ENCODE data around the gene POU3F3. TPM values are rescaled to one million over a fixed set of nuclear protein-coding genes. Genes with fewer than 3 reads are reported as not detected.

The POU3F3 gene
- total RNA-seq, 1 donor: not detected

DNA sequence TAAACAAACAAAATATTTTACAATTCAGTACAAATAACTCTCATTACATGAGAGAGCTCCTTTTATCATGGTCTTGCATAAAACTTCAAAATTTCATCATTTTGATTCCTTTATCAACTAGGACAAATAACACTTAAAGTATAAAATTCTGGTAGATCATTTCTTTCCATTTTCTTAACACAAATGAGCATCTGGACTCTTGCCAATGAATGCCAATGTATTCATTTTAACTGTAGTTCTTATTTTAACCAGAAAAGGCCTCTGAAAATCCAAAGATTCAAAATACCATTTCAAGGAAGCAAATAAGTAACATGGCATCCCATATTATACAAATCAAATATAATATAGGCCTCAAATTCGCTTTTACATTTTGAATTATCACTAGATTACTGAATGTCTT, 13.8 kb upstream of the POU3F3 start:
- no peak overlapping the region for H3K4me3 ChIP-seq (ENCODE audit: low read depth, low read length)
- DNase-seq (ENCODE audit: low read depth): no peak
- TF ChIP-seq, protein P1, sequence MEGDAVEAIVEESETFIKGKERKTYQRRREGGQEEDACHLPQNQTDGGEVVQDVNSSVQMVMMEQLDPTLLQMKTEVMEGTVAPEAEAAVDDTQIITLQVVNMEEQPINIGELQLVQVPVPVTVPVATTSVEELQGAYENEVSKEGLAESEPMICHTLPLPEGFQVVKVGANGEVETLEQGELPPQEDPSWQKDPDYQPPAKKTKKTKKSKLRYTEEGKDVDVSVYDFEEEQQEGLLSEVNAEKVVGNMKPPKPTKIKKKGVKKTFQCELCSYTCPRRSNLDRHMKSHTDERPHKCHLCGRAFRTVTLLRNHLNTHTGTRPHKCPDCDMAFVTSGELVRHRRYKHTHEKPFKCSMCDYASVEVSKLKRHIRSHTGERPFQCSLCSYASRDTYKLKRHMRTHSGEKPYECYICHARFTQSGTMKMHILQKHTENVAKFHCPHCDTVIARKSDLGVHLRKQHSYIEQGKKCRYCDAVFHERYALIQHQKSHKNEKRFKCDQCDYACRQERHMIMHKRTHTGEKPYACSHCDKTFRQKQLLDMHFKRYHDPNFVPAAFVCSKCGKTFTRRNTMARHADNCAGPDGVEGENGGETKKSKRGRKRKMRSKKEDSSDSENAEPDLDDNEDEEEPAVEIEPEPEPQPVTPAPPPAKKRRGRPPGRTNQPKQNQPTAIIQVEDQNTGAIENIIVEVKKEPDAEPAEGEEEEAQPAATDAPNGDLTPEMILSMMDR (IDR thresholded peaks at IDR 0.05; ENCODE audit: insufficient read depth, low read depth, low read length): no peak

DNA sequence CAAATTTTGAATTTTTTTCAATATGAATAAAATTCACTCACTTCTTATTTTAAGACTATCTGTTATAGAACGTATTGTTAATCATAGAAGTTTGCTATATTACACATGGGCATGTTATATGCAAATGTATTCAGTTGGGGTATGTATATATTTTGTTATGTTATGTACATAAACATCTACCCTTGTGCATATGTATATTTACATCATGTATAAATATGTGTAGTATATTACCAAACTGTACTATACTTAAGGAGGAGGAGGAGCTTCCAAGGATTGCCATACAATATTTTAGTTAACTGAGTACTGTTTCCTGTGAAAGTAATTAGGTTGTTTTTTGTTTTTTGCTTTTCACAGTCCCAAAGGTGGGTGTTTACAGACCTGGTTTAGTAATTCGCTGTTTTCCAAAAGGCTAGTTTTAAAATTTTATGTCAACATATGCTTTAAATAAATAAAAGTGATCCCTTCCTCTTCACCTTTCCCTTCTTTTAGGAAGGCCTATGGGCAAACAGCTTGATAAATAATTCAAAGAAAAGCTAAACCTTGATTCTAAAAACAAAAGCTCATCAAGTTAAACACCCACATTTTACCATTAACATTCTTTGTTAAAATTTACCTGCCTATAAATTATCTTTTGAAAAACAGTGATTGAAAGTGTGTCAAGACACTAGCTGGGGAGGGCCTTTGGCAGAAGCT, 12.9 kb upstream of the POU3F3 start:
- H3K4me3 ChIP-seq (ENCODE audit: low read depth, low read length): no peak overlapping the region
- no peak for DNase-seq (ENCODE audit: low read depth)
- TF ChIP-seq, protein P1 (IDR thresholded peaks at IDR 0.05; ENCODE audit: insufficient read depth, low read depth, low read length): no peak

DNA sequence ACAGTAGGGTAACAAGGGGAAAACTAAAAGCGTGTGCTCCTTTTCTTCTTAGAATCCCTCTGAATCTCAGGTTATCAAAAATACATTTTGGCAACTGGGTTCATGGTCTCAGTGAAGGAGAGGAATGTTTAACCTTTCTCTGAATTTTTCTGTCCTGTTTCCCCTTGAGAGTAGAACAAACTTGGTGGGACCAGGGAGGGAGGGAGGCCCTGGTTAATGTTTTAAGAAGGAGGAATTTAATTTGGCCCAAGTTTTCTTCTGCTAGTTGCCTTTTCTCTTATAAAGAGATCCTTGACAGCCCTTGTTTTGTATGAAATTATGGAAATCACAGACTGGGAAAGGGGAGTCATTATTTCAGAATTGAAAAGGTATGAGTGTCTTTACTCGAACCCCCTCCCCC, 12.2 kb upstream of the POU3F3 start:
- DNase-seq (ENCODE audit: low read depth): no peak
- TF ChIP-seq, protein P1 (IDR thresholded peaks at IDR 0.05; ENCODE audit: insufficient read depth, low read depth, low read length): no peak
- no peak overlapping the region for H3K4me3 ChIP-seq (ENCODE audit: low read depth, low read length)

DNA sequence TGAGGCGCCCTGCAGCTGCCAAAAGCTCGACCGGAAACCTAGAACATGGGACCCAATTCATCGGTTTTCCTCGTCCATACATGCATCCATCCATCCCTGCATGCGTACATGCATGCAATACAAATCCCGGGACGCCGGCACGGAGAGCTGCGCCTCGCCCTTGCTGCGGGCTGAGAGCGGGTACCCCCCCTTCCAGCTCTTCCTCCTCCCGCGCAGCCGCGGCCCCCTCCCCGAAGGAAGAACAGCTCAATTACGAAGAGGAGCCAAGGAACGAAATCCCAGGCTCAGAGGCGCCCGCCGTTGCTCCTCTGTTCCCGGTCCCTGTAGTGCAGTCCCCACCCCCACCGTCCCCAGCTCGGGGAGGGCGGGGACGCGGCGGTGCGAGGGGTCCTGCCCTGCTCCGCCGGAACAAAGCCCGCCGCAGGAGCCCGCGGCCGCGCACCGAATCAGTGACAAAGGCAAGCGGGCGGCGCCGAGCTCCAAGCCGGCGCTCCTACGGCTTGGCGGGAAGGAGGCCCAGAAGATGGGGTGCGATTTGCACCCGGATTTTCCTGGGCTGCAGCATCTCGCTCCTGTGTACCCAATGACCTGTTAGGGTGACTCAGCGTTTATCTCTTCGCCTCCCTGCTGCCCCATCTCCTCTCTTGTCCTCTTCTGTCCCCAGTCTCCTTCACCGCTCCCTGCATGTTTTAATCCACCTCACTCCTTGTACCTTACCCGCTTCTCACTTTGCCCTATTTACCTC, 8.9 kb upstream of the POU3F3 start:
- TF ChIP-seq, protein P1 (IDR thresholded peaks at IDR 0.05; ENCODE audit: insufficient read depth, low read depth, low read length): no peak
- no peak for DNase-seq (ENCODE audit: low read depth)
- H3K4me3 ChIP-seq (ENCODE audit: low read depth, low read length): no peak overlapping the region

DNA sequence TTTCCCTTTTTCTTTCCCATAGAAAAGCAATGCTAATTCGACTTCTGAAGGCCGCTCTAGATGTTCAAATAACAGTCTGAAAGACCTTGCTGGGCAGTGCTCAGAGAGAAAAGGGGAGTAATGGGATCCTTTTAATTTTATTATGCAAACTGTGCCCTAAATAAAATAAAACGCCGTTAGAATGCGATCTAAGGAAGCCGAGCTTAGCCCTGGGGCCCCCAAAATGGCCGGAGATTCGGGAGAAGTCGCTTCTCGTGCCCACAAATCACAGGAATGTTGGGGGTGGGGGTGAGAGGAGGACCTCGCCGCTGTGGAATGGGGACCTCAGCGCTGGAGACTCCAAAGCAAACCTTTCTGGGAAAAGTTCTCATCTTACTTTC, 8.4 kb upstream of the POU3F3 start:
- no peak for DNase-seq (ENCODE audit: low read depth)
- H3K4me3 ChIP-seq (ENCODE audit: low read depth, low read length): no peak overlapping the region
- TF ChIP-seq, protein P1 (IDR thresholded peaks at IDR 0.05; ENCODE audit: insufficient read depth, low read depth, low read length): no peak

DNA sequence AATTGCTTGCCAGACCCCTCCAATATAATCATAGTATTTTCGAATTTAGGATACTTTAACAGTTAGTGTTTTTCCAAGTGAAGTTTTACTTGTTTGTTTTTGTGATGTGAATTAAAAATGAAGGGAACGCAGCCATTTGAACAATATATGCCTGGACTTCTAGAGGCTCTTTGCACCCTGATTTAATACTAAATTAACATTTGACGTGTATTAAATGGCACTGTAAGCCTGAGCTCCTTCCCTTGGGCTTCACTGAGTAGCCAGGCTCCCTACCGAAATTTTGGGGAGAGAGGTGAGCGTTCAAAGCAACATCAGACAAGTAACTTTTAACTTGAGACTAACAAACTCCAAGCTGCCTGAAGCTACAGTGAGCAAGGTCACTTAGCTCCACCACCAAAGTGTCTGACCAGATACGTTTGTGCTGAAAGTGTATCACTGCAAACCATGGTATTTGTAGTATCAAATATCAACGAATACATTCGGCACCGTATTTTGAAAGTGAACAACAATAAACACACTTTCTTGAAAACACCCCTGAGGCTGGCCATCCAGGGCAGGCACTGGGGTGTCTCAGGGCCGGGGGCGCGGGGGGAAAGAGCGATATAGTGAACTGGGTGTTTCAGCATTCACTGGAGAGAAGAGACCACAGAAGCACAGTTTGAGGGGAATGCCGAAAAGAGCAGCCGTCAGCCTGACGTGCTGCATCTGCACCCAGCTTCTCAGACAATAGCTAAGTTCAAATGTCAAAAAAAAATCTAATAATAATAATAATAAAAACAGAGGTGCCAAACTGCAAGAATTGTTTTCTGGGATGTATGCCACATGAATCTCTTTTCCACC, 7.7 kb upstream of the POU3F3 start:
- TF ChIP-seq, protein P1 (IDR thresholded peaks at IDR 0.05; ENCODE audit: insufficient read depth, low read depth, low read length): no peak
- no peak for DNase-seq (ENCODE audit: low read depth)
- H3K4me3 ChIP-seq (ENCODE audit: low read depth, low read length): no peak overlapping the region
